Measurements from ENCODE around the gene KRTAP2-1.

DNA sequence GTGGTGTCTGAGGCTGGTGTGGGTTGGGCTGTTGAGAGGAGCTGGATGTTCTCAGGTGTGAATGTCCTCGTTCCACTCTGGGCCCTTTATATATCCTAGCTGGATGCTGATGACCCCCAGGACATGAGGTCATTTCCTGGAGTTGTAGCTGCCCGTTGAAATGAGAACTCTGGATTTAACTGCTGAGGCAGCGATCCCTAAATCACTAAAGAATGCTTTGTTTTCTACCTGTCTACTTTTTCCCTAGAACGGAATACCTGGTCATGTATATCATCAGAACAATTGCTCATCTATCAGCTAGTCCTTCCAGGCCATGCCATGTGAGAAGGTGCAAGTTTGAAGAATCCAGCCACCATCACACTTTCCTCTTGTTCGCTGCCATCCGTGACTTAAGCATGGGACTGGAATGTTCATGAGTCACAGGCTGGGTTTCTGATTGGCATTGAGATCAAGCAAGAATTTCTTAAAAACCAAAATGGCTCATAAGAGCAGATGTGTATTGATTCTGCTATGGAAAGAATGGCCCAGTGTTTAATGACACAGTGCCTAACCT, 13.0 kb upstream of the KRTAP2-1 start, which contains the start of gene KRTAP2-3:
- TF ChIP-seq, protein P1, sequence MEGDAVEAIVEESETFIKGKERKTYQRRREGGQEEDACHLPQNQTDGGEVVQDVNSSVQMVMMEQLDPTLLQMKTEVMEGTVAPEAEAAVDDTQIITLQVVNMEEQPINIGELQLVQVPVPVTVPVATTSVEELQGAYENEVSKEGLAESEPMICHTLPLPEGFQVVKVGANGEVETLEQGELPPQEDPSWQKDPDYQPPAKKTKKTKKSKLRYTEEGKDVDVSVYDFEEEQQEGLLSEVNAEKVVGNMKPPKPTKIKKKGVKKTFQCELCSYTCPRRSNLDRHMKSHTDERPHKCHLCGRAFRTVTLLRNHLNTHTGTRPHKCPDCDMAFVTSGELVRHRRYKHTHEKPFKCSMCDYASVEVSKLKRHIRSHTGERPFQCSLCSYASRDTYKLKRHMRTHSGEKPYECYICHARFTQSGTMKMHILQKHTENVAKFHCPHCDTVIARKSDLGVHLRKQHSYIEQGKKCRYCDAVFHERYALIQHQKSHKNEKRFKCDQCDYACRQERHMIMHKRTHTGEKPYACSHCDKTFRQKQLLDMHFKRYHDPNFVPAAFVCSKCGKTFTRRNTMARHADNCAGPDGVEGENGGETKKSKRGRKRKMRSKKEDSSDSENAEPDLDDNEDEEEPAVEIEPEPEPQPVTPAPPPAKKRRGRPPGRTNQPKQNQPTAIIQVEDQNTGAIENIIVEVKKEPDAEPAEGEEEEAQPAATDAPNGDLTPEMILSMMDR (conservative IDR thresholded peaks at IDR 0.05): no peak
- TF ChIP-seq ZFX (IDR thresholded peaks at IDR 0.05): no peak
